Sigmoid colon (tissue), 4 donors: Measurements from ENCODE around the gene NPW.

Experiments
- CTCF ChIP-seq, 4 experiments: fragments of 450-650 bp in 3 of 4; fragments of 200-600 bp in 1 of 4; IDR thresholded peaks; one replicate each; pipeline ENCODE4 v1.5.1; 2016 to 2019; ENCODE audit warnings: antibody characterized with exemption in 4 of 4, mild to moderate bottlenecking in 3 of 4, moderate library complexity in 2 of 4
- POLR2AphosphoS5 ChIP-seq, 4 donors: sonication (generic); formaldehyde crosslinking; IDR thresholded peaks; one replicate each; pipeline ENCODE4 v1.6.1; 2017; ENCODE audit warnings: antibody characterized with exemption in 4 of 4

GRCh38 chr16:2015117-2015946 lies 4.3 kb upstream of the NPW start:
- TF ChIP-seq CTCF (IDR thresholded peaks at IDR 0.05) (no peak), POLR2AphosphoS5 (IDR thresholded peaks at IDR 0.05) (no peak)
